Measurements from ENCODE around the gene ARHGEF18. TPM values are rescaled to one million over a fixed set of nuclear protein-coding genes. Genes with fewer than 3 reads are reported as not detected.
A peak's percentile ranks its signal among the peaks of the same experiment; 100 is the strongest.
"Not testable (repeated sequence)": the region's sequence is repeated elsewhere in the genome, so short reads cannot be mapped to it uniquely, and the experiment has no call there.

Gene ARHGEF18
- 14.5 TPM for polyA plus RNA-seq (ENCODE audit: insufficient read length)

DNA sequence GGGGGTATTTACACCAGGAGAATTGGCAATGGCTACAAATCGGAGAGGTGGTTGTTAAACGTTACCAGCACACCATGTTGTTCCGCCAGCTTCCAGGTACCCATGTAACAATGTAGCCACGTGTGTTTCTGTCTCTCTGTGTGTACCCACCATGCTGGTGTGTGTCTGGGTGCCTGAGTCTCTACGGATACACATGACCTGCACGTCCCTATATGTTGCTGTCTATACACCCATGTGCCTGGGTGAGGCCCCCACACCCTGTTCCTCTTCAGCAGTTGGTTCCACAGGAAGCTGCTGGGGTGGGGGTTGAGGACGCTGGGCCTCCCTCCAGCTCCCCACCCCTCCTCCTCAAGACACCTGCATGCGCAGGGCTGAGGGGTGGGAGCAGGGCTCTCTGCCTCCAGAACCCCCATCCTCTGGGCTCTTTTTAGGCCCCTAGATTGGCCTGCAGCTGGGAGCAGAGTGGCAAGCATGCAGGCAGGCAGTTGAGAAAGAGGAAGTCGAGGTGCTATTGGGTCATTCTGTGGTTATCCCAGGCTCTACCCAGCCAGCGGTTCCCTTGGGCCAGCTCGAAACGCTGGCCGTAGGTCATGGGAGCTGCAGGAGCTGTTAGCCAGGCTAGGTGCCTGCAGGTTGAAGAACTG, at the start of gene ARHGEF18:
Gene ARHGEF18, plus strand, starts transcription at position 351 of the 644 bp plus-strand sequence. CDS start 13,954 bp downstream, outside the sequence.
- DNase-seq (ENCODE audit: low read depth) = no peak

DNA sequence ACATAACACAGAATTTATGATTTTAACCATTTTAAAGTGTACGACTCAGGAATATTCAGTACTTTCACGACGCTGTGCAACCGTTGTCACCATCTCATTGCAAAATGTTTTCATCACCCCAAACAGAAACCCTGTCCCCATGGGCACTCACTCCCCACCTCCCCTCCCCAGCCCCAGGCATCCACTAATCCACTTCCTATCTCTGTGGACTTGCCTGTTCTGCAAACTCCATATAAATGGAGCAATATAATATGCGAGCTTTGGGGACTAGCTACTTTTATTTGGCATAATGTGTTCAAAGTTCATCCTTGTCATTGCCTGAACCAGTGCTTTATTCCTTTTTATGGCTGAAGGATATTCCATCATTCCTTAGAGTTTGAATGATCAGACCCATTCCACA, 47.2 kb upstream of the ARHGEF18 start:
- no peak for DNase-seq (ENCODE audit: low read depth)

DNA sequence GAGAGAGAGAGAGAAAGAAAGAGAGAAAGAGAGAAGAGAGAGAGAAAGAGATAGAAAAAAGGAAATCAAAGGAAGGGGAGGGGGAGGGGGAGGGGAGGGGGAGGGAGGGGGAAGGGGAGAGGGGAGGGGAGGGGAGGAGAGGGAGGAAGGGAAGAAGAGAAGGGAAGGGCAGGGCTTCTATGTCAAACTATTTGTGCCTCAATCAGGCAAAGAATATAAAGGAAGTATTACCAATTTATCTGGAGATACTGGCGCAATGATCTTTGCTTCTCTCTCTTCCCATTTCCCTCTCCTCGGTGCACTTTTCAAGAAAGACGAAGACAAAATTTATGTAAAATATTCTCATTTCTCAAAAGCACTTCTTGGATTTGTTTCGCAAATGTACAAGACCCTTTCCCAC, 45.3 kb upstream of the ARHGEF18 start:
- DNase-seq (ENCODE audit: low read depth) = no peak

DNA sequence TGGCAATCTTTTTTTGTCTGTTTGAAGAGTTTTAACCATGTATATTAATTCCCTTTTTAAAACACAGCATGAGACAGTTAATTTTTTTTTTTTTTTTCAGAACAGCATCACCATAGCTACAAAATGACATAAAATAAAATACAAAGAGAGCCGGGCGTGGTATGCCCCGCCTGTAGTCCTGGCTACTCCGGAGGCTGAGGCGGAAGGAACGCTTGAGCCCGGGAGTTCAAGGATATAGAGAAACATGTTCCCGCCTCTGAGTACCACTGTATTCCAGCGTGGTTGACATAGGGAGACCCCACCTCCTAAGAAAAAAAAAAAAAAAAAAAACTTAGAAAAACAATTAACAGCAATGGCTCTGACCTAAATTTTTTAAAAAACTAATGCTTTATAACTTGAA, 44.5 kb upstream of the ARHGEF18 start:
- DNase-seq (ENCODE audit: low read depth) = no peak

DNA sequence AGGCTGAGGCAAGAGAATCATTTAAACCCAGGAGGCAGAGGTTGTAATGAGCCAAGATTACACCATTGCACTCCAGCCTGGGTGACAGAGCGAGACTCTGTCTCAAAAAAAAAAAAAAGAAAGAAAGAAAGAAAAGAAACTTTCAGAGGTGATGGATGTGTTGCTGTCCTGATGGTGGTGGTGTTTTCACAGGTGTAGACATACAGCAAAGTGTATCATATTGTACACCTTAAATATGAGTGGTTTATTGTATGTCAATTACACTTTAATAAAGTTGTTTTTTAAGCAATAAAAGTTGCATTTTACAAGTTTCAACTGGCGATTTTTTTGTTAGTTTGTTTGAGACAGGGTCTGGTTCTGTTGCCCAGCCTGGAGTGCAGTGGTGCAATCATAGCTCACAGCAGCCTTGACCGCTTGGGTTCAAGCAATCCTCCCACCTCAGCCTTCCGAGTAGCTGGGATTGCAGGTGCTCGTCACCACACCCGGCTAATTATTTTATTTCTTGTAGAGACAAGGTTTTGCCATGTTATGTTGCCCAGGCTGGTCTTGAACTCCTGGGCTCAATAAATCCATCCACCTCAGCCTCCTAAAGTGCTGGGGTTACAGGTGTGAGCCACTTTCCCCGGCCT, 41.0 kb upstream of the ARHGEF18 start:
- DNase-seq (ENCODE audit: low read depth) = no peak

DNA sequence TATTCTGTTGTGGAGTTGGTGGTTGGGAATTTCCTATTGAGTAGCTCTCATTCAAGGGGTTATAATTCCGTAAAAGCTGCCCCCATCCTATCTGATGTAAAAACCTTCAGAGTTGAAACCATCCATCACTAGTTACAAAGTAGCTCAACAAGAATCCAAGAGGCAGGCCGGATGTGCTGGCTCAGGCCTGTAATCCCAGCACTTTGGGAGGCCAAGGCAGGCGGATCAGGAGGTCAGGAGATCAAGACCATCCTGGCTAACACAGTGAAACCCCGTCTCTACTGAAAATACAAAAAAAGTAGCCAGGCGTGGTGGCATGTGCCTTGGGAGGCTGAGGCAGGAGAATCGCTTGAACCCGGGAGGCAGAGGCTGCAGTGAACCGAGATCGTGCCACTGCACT, 40.4 kb upstream of the ARHGEF18 start:
- not testable (repeated sequence) for DNase-seq (ENCODE audit: low read depth)

DNA sequence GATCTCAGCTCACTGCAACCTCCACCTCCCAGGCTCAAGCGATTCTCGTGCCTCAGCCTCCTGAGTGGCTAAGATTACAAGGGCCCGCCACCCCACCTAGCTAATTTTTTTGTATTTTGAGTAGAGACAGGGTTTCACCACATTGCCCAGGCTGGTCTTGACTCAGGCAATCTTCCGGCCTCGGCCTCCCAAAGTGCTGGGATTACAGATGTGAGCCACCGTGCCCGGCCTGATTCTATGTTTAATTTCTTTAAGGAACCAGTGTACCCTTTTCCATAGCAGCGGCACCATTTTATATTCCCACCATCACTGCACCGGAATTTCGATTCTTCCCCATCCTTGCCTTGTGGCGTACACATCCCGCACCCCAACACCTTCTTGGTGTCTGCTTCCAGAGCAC, 36.8 kb upstream of the ARHGEF18 start:
- no peak for DNase-seq (ENCODE audit: low read depth)

DNA sequence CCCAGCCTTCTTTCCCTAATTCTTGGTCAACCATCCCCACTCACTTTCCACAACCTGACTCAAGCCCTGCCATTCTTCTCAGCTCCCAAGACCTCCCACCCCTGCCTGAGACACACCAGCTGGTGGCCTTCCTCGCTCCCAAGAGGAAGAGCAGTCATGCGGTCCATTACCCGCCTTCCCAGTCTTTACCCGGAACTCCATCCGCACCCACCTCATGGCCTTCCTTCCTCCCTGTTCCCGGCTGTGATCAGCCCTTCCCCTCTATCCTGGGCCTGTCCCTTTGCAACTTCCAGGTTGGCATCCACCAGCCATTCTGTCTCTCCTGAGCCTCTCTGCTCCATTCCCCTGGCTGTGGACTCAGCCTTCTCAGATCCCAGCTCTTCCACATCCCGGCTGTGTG, 35.9 kb upstream of the ARHGEF18 start:
- no peak for DNase-seq (ENCODE audit: low read depth)

DNA sequence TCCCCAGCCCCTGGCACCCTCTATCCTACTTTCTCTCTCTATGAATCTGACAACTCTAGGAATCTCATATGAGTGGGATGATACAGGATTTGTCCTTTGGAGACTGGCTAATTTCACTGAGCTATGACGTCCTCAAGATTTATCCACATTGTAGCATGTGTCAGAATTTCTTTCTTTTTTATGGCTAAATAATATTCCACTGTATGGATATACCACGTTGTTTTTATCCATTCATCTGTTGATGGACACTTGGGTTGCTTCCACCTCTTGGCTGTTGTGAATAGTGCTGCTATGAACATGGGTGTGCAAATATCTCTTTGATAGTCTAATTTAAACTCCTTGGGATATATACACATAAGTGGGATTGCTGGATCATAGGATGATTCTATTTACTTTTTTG, 30.6 kb upstream of the ARHGEF18 start:
- DNase-seq (ENCODE audit: low read depth) = no peak

DNA sequence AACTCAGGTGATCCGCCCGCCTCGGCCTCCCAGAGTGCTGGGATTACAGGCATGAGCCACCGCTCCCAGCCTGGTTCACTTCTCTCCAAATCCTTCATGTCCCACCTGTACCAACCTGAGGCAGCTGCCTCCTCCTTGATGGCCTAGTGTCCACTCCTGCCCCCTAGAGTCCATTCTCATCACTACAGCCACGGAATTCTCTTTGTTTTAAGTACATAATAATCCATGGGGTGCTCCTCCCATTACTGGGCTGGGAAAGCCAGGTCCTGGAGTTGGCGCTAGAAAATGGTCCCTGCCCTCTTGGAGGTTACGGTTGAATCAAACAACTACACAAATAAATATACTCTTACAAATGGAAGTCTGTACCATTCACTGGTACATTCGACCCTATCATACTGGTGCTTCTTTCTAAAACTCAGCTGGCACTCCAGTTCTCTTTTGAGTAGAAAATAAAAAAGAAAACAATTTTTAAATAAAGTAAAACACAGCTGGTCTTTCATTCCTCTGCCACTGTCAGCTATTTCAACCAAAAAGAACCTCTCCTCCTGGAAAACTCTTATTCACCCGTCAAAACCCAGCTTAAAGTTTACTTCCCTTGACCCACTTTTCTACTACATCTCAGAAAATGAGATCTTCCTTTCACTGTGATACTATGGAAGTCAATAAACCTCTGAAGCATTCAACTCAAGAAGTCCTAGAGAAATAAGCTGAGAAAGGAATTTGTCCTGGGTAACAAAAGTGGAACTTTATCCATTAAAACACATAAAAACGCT, 22.4 kb upstream of the ARHGEF18 start:
- no peak for DNase-seq (ENCODE audit: low read depth)

DNA sequence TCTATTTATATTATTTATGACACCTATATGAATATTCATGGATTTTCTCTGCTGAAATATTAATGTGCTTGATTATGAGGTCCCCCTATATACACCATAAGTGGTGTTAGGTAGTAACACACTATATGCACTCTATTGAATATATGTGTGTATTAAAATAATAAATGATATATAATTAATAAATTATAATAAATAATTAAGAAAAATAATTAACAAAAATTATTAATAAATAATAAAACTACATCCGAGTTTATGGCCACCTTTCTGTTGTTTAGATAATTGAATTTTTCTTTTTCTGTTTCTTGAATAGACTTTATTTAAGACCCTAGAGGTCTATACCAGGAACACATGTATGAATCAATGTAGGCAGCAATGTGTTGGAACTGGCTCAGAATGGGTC, 20.9 kb upstream of the ARHGEF18 start:
- DNase-seq (ENCODE audit: low read depth) = no peak

DNA sequence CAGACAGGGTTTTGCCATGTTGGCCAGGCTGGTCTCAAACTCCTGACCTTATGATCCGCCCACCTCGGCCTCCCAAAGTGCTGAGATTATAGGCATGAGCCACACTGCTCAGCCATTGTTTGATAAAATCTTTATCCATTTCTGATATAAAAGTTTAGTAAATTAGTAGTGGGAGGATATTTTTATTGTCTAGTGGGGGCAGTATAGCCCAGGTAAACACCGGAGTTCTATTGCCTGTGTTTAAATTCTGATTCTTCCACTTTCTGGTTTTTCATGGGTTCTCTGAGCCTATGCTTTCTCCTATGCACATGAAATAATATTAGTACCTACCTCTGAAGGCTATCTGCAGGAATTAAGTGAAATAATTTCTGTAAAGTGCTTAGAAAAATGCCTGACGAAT, 20.1 kb upstream of the ARHGEF18 start:
- no peak for DNase-seq (ENCODE audit: low read depth)

DNA sequence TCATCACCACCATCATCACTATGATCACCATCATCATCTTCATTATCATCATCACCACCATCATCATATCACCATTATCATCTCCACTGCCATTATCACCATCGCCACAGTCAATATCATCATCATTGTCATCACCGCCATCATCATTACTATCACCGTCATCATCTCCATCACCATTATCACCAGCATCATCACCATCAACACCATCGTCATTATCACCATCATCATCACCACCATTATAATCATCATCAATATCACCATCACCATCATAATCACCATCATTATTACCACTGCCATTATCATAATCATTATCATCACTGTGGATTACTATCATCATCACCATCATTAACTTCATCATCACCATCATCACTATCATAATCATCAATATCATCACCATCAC, 17.3 kb upstream of the ARHGEF18 start:
- no peak for DNase-seq (ENCODE audit: low read depth)

DNA sequence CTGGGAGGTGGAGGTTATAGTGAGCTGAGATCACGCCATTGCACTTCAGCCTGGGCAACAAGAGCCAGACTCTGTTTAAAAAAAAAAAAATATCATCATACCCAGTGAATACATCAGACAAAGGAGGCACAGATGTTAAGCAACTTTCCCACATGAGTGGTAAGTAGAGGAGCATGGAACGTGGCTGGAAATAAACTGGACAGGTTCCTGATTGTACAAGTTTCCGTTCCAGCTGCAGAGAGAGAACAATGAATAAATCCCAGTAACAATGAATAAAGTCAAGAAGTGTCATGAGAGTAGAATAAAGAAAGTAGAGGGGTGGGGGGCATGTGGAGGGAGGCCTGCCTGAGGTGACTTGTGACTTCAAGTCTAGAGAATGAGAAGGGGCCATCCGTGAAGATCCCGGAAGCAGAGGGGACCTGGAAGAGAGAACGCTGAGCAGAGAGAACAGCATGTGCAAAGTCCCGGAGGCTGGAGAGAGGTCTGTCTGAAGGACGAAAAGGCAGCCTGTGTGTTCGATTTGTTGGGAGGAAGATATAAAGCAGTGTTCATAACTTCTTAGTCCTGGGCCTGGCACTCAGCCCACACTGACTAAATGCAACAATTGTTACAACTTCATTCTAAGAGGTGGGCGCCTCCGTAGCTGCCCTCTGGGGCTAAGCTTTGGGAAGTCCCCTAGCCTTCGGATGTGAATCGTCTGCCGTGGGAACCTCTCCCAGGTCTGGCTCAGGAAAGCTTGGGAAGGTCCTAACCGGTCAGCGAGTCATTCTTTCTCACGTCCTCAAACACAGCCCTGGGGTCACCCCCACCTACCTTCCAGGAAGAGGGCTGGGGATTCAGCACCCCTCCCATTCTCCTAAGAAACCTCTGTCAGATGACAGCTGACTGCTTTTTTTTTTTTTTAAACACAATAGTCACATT, 15.3 kb upstream of the ARHGEF18 start:
- DNase-seq (ENCODE audit: low read depth) = no peak

DNA sequence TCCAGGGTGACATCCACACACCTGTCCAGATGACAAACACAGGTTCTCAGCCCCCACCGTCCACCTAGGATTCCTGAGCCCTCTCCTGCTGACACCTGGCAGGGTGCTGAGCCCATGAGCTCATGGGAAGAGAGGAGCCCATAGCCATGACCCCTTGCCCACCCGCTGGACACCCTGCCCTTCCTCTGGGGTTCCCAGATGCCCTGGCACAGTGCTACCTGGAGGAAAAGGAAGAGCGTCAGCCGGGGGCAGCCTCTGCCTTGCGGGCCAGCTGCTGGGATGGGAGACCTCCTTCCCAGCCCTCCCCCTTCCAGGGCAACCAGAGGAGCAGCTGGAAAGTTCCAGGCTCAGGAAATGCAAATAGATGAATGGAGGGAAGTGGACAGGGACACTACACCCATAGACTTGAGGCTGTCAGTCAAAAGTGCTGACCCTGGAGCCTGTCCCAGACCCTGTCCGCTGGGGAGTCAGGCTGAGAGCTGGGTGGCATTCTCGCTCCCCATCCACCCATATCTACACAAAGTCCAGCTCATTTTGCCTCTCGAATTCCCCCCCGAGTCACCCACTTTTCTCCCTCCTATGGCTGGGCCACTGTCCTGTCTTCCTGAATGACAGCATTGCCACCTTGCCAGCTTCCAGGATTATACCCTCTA, 12.3 kb upstream of the ARHGEF18 start:
- DNase-seq (ENCODE audit: low read depth) = no peak

DNA sequence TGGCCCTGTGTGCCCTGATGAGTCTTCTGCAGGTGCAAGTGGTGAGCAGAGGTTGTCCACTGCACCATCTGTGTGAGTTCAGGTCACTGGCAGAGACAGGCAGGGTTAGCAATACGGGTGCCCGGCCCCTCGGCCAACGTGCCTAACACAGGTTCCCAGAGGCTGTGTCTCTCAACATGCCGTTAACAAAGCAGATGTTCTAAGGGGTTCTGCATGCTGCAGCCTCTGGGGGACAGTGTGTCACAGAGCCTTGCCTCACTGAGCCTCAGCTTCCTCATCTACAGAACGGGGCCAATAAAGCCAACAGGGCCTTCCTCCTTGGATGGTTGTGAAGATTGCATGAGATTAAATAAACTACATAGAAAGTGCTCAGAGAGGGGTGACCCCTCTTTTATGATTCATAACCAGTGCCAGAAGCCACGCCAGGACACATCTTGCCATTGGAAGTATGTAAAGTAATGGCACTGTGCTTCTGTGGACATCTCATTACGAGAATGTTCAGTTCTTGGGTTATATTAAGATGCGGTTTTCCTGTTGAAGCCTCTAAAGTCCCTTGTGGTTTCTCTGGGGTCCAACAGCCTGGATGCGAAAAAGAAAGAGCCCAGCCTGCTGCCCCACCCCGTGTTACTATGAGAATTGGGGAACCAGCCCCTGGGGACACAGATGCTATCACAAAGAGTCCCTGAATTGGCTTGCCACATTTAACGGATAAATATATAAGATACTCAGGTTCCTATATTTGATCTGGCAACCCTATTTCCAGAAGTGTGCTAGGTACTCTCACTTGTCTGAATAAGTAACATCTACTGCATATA, 11.2 kb upstream of the ARHGEF18 start:
- no peak for DNase-seq (ENCODE audit: low read depth)

DNA sequence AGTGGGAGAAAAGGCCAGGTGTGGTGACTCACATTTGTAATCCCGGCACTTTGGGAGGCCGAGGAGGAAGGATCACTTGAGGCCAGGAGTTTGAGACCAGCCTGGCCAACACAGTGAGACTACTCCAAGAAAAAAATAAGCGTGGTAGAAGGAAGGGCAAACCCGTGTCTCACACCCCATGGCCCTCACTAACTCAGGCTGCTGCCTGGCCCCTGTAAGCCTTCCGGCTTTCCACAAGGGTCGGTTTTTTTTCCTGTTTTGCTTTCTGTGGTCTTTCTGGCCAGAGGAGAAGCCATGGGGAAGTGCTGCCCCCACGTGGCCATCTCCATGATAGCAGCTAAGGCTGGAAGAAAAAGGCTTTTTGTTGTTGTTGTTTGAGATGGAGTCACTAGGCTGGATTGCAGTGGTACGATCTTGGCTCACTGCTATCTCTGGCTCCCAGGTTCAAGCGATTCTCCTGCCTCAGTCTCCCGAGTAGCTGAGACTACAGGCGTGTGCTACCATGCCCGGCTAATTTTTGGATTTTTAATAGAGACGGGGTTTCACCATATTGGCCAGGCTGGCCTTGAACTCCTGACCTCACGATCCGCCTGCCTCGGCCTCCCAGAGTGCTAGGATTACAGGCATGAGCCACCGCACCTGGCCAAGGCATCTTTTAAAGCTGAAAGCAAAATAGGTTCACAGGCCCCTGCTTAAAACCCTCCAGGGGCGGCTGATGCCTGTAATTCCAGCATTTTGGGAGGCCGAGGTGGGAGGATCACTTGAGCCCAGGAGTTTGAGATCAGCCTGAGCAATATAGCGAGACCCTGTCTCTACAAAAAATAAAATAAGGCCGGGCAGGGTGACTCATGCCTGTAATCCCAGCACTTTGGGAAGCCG, 7.5 kb upstream of the ARHGEF18 start:
- peak; percentile 36 for DNase-seq (ENCODE audit: low read depth)

DNA sequence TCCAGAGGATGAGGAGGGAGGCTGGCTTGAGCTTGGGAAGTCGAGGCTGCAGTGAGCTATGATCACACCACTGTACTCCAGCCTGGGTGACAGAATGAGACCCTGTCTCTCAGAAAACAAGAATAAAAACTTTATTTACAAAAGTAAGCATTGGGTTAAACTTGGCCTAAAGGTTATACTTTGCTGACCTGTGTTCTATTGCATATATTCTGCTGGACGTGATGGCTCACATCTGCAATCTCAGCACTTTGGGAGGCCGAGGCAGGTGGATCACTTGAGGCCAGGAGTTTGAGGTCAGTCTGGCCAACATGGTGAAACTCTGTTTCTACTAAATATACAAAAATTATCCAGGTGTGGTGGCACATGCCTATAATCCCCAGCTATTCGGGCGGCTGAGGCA, 6.6 kb upstream of the ARHGEF18 start:
- DNase-seq (ENCODE audit: low read depth) = no peak

DNA sequence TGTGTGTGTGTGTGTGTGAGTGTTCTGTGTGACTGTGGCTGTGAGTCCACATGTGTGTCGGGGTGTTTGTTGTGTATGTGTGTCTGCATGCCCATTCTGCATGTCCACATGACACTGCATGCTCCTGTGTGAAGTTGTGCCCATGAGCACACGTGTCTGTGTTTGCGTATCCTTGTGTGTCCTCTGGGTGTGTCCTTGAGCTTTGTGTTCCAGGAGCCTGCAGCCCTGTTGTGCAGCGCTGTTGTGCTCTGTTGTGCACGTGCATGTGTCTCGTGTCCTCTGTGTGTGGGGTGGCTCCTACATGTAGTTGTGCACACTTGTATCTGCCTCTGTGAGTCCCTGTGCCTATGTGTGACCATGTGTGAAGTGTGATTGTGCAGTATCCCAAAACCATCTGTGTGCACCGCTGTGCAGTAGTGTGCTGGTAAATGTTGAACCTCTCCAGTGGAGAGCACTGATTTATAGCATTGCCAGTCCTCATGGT, 2.2 kb upstream of the ARHGEF18 start:
- DNase-seq (ENCODE audit: low read depth) = no peak

Measured in forelimb muscle (tissue), 1 donor.